Nucleus accumbens (tissue), 56 donors: ENCODE measurements around the gene BCOR.

Experiments
- DNase-seq, 56 donors: peaks; one replicate each; lab custom pipeline; 2025; lab: John Stamatoyannopoulos, UW

BCOR gene

GRCh38 chrX:40043895-40044294 is 53.9 kb downstream of the BCOR start:
- DNase-seq = no peak

GRCh38 chrX:40041915-40042314 is 55.8 kb downstream of the BCOR start:
- DNase-seq = no peak

GRCh38 chrX:40040686-40041461 is 56.9 kb downstream of the BCOR start:
- no peak for DNase-seq

DNA sequence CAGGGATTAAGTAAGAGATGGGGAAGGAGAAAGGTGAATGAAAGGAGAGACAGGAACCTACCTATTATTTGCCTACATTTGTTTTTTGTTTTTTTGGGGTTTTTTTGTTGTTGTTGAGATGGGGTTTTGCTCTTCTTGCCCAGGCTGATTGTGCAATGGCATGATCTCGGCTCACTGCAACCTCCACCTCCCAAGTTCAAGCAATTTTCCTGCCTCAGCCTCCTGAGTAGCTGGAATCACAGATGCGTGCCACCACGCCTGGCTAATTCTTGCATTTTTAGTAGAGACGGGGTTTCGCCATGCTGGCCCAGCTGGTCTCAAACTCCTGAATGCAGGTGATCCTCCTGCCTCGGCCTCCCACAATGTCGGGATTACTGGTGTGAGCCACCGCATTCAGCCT is 57.9 kb downstream of the BCOR start:
- DNase-seq = no peak

DNA sequence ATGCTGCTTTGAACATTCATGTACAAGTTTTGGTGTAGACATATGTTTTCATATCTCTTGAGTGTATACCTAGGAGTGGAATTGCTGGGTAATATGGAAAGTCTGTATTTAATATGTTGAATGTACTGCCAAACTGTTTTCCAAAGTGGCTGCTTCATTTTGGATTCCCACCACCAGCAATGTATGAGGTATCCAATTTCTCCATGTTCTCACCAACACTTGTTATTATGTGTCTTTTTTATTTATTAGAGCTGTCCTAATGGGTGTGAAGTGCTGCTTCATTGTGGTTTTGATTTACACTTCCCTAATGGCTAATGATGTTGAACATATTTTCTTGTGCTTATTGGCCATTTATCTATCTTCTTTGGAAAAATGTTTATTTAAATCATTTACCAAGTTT is 60.4 kb downstream of the BCOR start:
- DNase-seq = no peak

DNA sequence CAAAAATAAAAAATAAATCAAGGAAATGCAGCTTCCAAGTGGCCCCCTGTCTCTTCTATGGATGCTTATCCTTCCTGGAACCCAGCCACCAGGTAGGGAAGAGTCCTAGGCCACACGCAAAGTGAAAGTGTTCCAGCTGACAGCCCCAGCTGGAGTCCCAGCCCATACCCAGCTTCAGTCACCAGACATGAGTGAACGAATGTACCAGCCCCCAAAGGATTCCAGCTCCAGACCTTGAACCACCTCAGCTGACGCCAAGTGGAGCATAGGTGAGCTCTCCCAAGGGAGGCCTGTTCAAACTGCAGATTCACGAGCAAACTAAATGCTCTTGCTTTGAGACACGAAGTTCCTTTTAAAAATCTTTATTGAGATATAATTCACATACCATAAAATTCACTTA is 62.0 kb downstream of the BCOR start:
- no peak for DNase-seq

DNA sequence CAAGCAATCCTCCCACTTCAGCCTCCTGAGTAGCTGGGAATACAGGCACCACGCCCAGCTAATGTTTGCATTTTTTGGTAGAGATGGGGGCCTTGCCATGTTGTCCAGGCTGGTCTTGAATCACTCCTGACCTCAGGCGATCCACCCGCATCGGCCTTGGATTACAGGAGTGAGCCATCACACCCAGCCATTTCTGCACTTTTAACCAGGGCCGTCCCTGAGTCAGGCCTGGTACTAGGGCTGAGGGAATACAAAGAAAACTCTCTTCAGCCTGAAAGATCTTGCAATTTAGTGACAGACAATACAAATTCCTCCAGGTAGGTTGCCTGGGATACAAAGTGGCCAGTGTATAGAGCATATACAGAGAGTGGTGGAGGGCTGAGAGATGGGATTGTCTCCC is 65.8 kb downstream of the BCOR start:
- no peak for DNase-seq

DNA sequence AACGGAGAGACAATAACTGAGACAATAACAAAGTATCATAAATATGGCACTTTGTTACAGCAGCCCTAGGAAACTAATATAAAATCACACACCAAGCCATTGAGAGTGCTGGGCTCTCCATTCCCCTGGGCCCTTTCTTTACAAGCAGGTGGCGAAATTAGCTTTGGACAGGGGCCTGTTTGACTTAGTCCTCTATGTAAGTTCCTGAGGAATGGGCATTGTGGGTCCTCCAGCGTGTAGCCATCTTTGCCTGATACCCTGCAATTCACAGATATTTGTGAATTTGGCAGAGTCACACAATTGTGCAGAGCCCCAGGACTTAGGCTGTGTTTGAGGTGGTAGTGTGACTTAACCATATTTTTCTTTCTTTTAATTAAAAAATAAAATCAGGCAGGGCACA is 67.6 kb downstream of the BCOR start:
- DNase-seq = no peak

GRCh38 chrX:40022421-40022820 is 75.3 kb downstream of the BCOR start:
- no peak for DNase-seq

DNA sequence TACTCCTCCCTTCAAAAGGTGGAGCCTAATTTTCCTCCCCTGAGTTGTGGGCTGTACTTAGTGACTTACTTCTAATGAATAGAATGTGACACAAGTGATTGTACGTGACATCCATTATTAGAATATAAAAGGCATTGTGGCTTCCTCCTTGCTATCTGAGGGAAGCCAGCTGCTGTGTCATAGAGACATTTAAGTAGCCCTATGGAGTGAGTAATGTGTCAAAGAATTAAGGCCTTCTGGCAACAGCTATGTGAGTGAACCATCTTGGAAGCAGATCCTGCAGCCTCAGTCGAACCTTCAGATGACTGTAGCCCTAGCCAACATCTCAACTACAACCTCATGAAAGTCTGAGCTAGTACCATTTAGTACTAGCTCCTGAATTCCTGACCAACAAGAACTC is 76.1 kb downstream of the BCOR start:
- DNase-seq = no peak

GRCh38 chrX:40019541-40019940 is 78.2 kb downstream of the BCOR start:
- no peak for DNase-seq

- no peak for DNase-seq
Measured at GRCh38 chrX:40018041-40018440, 79.7 kb downstream of the BCOR start.

- no peak for DNase-seq
Measured at GRCh38 chrX:40016749-40017148, 81.0 kb downstream of the BCOR start.

DNA sequence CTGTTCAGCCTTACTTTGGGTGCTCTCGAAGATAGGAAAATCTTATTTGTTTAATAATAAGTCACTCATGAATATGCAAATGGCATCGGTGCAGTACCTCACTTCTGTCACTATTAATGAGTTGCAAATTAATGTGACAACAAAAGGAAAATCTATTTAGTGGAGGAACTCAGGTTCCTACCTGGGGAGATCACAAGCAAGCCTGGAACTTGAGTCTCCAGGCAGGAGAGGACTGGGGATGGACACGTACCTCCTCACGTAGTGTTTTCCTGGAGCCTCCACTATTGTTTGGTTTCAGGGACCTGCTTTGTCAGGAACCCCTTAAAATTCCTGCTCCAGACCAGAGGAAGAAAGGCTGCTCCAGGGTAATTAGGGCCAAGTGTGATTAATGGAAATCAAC is 82.1 kb downstream of the BCOR start:
- DNase-seq = no peak

GRCh38 chrX:40013266-40014195 is 84.2 kb downstream of the BCOR start:
- DNase-seq = peak in 43 of 56 donors; percentile 2 to 74 (median 50)

- DNase-seq = peak in 6 of 56 donors; percentile 4 to 28 (median 14)
Measured at GRCh38 chrX:40012868-40013265, 84.9 kb downstream of the BCOR start.

- no peak for DNase-seq
Measured at GRCh38 chrX:40012039-40012867, 85.5 kb downstream of the BCOR start.

DNA sequence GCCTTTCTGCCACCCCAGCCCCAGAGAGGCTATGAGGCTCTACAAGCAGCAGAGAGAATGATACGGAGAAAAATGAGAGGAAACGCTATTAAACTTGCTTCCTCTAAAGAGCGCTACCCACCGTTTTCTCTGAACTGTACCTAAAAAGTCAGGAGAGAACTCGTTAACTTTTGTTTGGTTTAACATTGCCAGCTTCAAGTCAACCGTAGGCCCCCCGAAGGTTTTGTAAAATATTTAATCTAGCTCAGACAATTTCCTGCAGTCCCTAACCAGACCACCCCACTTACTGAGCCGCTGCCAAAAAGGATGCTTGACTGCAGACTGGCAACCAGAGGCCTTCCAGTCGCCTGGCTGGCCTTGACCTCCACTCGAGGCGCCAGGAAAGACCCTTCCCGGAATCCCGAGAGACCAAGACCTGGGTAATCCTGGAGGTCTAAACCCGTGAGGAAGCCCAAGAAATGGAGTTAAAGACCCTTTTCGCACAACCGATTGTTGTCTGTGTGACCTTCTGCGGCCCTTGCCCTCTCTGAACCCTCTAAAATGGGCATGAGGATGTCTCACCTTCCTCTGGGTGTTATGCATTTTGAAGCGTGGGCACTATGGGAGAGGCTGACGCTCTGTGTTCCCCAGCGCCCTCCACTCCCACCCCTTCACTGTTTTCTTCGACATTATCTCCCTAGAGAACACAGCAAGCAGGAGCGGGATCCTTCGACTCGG is 86.3 kb downstream of the BCOR start:
- no peak for DNase-seq

DNA sequence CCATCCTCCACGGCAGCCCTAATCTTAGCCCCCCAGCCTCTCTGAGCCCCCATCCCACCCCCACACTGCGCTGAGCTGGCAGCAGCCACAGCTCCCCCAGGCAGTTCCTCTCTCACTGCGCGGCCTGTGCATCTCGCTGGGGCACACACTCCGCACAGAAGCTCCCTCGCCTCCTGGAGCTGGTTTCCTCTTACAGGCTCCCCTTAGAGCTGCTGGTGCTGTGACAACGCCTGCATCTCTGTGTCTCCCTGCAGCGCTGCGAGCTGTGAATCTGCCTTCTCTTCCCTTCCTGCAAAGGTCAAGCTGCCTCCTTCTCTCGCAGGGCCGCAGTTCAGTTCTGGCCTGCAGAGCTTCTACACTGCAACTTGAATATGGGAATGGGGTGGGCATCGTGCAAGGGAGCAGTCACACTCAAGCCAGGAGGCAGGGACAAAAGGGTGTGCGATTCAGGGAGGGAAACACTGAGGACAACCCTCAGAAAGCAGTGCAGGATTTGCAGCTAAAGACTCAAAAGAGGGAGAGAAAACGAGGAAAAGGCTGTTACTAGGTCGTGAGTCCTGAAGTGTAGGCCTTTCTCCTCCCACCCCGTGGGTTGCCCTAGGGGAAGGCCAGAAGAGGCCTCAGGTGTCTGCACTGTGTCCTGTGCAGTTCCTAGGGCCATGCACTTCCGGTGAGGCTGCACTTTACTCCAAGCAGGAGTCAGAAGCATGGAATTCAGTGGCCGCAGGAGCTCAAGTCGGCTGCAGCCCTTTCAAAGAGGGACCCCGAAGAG is 87.0 kb downstream of the BCOR start:
- peak in 4 of 56 donors; percentile 0 to 8 (median 2) for DNase-seq
